ENCODE results near the gene PIGB.

Gene PIGB

DNA sequence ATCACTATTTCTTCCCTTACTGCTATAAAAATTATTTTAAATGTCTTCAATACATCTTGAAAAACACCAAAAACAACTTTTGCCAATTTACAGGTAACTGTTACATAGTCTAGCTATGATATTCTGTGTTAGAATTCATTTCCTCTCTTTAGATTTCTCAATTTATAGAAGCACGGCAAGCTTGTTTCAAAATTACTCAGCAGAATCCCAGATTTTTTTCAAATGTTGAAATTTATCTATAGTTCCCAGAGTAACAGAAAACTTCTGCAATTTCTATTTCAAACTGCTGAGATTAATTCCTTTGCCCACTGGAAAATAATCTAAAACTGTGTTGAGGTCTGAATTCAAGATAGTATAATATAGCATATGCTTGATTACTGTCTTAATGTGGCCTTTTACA is 48.0 kb downstream of the PIGB start:
- H3K56ac ChIP-seq (ENCODE audit: low read length) = no peak overlapping the region
- H3K18ac ChIP-seq (ENCODE audit: low read length) = no peak overlapping the region
- H4K5ac ChIP-seq (ENCODE audit: low read length) = no peak overlapping the region
- H3K79me1 ChIP-seq (ENCODE audit: low read length) = no peaks in the 10 kb centered on the region
- no peak for DNase-seq
- H3K4me3 ChIP-seq (ENCODE audit: low read length) = no peak overlapping the region
- no peak overlapping the region for H2BK120ac ChIP-seq (ENCODE audit: low read depth, low read length)
- no peak overlapping the region for H3K27ac ChIP-seq (ENCODE audit: low read depth, low read length)
- no peaks in the 10 kb centered on the region for H3K36me3 ChIP-seq (ENCODE audit: control insufficient read depth, insufficient read depth, low read length)
- WGBS (ENCODE audit: extremely low coverage, insufficient coverage, low lambda C conversion rate) = no CpG with 5 or more reads among the region's 1 CpG
- no peak overlapping the region for H2BK15ac ChIP-seq (replicated peaks; ENCODE audit: low read depth)
- H2BK5ac ChIP-seq (ENCODE audit: low read length) = no peak overlapping the region
- H3K9ac ChIP-seq (ENCODE audit: low read length) = no peak overlapping the region
- H3K23ac ChIP-seq (ENCODE audit: low read length) = no peak overlapping the region
- no peak overlapping the region for H3K4ac ChIP-seq (ENCODE audit: low read depth, low read length)
- no peak overlapping the region for H3K4me2 ChIP-seq (ENCODE audit: low read length)
- no peak overlapping the region for H4K8ac ChIP-seq (ENCODE audit: low read depth, low read length)
- no peaks in the 10 kb centered on the region for H3K27me3 ChIP-seq (ENCODE audit: insufficient read depth, low read length, poor library complexity)
- no peaks in the 10 kb centered on the region for H3K4me1 ChIP-seq (ENCODE audit: control insufficient read depth, low read depth, low read length)
- no peak overlapping the region for H2AK5ac ChIP-seq (ENCODE audit: low read length)
- H3K79me2 ChIP-seq (ENCODE audit: control insufficient read depth, insufficient read depth, low read length) = no peaks in the 10 kb centered on the region

DNA sequence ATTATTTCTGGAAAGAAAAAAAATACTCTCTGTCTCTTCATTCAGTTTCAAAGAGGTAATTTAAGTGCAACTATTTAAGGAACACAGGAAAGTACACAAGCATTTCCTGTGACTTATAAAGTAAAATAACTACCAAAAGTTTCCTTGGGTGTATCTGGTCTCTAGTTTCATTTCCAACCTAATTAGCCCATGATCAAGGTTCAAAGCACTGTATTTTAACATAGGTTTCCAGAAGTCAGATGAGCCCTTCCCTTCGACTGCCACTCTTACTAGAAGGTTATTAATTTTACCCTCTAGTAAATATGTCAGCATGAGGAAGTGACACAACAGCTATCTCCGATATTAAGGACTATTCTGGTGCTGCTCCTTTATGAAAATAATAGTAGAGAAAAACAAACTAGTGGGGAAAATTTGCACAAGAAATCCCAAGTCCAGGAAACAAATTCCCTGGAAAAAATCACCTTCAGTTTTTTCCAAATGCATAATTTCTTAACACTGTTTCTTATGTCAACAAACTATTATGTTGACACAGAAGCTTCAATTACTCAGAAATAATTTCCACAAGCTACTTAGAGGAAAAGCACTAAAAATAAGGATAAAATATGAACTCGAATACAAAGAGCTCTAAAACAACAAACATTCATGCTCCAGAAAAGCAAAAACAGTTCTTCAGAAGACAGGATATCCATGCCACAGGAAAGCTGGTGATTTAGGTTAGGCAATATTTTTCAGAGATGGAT is 53.8 kb downstream of the PIGB start:
- no peak overlapping the region for H2BK15ac ChIP-seq (replicated peaks; ENCODE audit: low read depth)
- H3K4me2 ChIP-seq (ENCODE audit: low read length) = no peak overlapping the region
- H3K4ac ChIP-seq (ENCODE audit: low read depth, low read length) = no peak overlapping the region
- no peak overlapping the region for H4K8ac ChIP-seq (ENCODE audit: low read depth, low read length)
- no peak overlapping the region for H4K5ac ChIP-seq (ENCODE audit: low read length)
- no peak overlapping the region for H2BK120ac ChIP-seq (ENCODE audit: low read depth, low read length)
- DNase-seq = no peak
- no peak overlapping the region for H3K9ac ChIP-seq (ENCODE audit: low read length)
- no peak overlapping the region for H2AK5ac ChIP-seq (ENCODE audit: low read length)
- H3K4me1 ChIP-seq (ENCODE audit: control insufficient read depth, low read depth, low read length) = no peaks in the 10 kb centered on the region
- no peaks in the 10 kb centered on the region for H3K36me3 ChIP-seq (ENCODE audit: control insufficient read depth, insufficient read depth, low read length)
- H3K27ac ChIP-seq (ENCODE audit: low read depth, low read length) = no peak overlapping the region
- H3K79me2 ChIP-seq (ENCODE audit: control insufficient read depth, insufficient read depth, low read length) = no peaks in the 10 kb centered on the region
- no peak overlapping the region for H2BK5ac ChIP-seq (ENCODE audit: low read length)
- no peaks in the 10 kb centered on the region for H3K79me1 ChIP-seq (ENCODE audit: low read length)
- no peak overlapping the region for H3K18ac ChIP-seq (ENCODE audit: low read length)
- no peak overlapping the region for H3K23ac ChIP-seq (ENCODE audit: low read length)
- no peak overlapping the region for H3K56ac ChIP-seq (ENCODE audit: low read length)
- H3K4me3 ChIP-seq (ENCODE audit: low read length) = no peak overlapping the region
- no CpG with 5 or more reads among the region's 3 CpGs for WGBS (ENCODE audit: extremely low coverage, insufficient coverage, low lambda C conversion rate)
- H3K27me3 ChIP-seq (ENCODE audit: insufficient read depth, low read length, poor library complexity) = no peaks in the 10 kb centered on the region

DNA sequence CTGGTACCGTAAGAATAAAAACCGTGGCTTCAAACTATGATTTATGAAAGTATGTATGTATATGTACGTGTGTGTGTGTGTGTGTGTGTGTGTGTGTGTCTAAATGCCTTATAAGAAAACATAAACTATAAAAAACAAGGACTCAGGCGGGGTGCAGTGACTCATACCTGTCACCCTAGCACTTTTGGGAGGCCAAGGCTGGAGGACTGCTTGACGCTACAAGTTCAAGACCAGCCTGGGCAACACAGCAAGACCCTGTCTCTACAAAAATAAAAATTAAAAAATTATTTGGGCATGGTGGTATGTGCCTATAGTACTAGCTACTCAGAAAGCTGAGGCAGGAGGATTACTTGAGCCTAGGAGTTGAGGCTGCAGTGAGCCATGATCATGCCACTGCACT is 60.1 kb downstream of the PIGB start:
- Histone ChIP-seq H3K79me1 (ENCODE audit: low read length) (no peaks in the 10 kb centered on the region), H2BK120ac (ENCODE audit: low read depth, low read length) (no peak overlapping the region), H3K4me1 (ENCODE audit: control insufficient read depth, low read depth, low read length) (no peaks in the 10 kb centered on the region), H3K27ac (ENCODE audit: low read depth, low read length) (no peak overlapping the region), H3K56ac (ENCODE audit: low read length) (no peak overlapping the region), H3K27me3 (ENCODE audit: insufficient read depth, low read length, poor library complexity) (no peaks in the 10 kb centered on the region), H3K4me2 (ENCODE audit: low read length) (no peak overlapping the region), H3K36me3 (ENCODE audit: control insufficient read depth, insufficient read depth, low read length) (no peaks in the 10 kb centered on the region), H4K5ac (ENCODE audit: low read length) (no peak overlapping the region), H3K4me3 (ENCODE audit: low read length) (no peak overlapping the region), H2BK5ac (ENCODE audit: low read length) (no peak overlapping the region), H4K8ac (ENCODE audit: low read depth, low read length) (no peak overlapping the region), H3K79me2 (ENCODE audit: control insufficient read depth, insufficient read depth, low read length) (no peaks in the 10 kb centered on the region), H2BK15ac (replicated peaks; ENCODE audit: low read depth) (no peak overlapping the region), H3K9ac (ENCODE audit: low read length) (no peak overlapping the region), H3K23ac (ENCODE audit: low read length) (no peak overlapping the region), H3K18ac (ENCODE audit: low read length) (no peak overlapping the region), H3K4ac (ENCODE audit: low read depth, low read length) (no peak overlapping the region), H2AK5ac (ENCODE audit: low read length) (no peak overlapping the region)
- no peak for DNase-seq
- no CpG with 5 or more reads among the region's 5 CpGs for WGBS (ENCODE audit: extremely low coverage, insufficient coverage, low lambda C conversion rate)

DNA sequence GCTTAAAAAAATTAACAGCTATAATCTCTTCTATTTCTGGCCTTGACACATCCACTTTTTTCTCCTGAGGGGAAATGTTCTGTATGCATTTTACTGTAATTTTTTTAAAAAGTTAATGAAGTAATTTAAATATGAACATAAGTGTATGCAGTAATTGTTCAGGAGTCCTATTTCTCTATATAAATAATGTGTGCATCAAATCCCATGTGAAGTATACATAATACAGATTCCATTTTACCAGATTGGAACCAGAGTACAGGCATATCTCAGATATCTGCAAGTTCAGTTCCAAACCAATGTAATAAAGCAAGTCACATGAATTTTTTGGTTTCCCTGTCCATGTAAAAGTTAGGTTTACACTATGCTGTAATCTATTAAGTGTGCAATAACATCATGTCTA is 62.6 kb downstream of the PIGB start:
- Histone ChIP-seq H2AK5ac (ENCODE audit: low read length) (no peak overlapping the region), H3K4ac (ENCODE audit: low read depth, low read length) (no peak overlapping the region), H2BK5ac (ENCODE audit: low read length) (no peak overlapping the region), H3K23ac (ENCODE audit: low read length) (no peak overlapping the region), H2BK120ac (ENCODE audit: low read depth, low read length) (no peak overlapping the region), H3K27ac (ENCODE audit: low read depth, low read length) (no peak overlapping the region), H3K4me3 (ENCODE audit: low read length) (no peak overlapping the region), H3K9ac (ENCODE audit: low read length) (no peak overlapping the region), H3K79me1 (ENCODE audit: low read length) (no peaks in the 10 kb centered on the region), H3K56ac (ENCODE audit: low read length) (no peak overlapping the region), H3K4me2 (ENCODE audit: low read length) (no peak overlapping the region), H3K79me2 (ENCODE audit: control insufficient read depth, insufficient read depth, low read length) (no peaks in the 10 kb centered on the region), H3K27me3 (ENCODE audit: insufficient read depth, low read length, poor library complexity) (no peaks in the 10 kb centered on the region), H2BK15ac (replicated peaks; ENCODE audit: low read depth) (no peak overlapping the region), H4K8ac (ENCODE audit: low read depth, low read length) (no peak overlapping the region), H3K18ac (ENCODE audit: low read length) (no peak overlapping the region), H4K5ac (ENCODE audit: low read length) (no peak overlapping the region), H3K36me3 (ENCODE audit: control insufficient read depth, insufficient read depth, low read length) (no peaks in the 10 kb centered on the region), H3K4me1 (ENCODE audit: control insufficient read depth, low read depth, low read length) (no peaks in the 10 kb centered on the region)
- DNase-seq = no peak

DNA sequence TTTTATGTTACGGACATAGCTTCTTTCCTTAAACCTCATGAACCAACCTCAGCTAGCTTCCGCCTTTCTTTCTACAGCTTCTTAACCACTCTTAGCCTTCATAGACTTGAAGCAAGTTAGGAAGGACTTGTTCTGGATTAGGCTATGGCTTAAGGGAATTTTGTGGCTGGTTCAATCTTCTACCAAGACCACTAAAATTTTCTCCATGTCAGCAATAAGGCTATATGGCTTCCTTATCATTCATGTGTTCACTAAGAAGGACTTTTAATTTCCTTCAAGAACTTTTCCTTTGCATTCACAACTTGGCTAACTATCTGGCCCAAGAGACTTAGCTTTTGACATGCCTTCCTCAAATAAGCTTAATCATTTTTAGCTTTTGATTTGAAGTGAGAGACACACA is 64.7 kb downstream of the PIGB start:
- WGBS (ENCODE audit: extremely low coverage, insufficient coverage, low lambda C conversion rate) = no CpG with 5 or more reads among the region's 2 CpGs
- no peak overlapping the region for H3K23ac ChIP-seq (ENCODE audit: low read length)

DNA sequence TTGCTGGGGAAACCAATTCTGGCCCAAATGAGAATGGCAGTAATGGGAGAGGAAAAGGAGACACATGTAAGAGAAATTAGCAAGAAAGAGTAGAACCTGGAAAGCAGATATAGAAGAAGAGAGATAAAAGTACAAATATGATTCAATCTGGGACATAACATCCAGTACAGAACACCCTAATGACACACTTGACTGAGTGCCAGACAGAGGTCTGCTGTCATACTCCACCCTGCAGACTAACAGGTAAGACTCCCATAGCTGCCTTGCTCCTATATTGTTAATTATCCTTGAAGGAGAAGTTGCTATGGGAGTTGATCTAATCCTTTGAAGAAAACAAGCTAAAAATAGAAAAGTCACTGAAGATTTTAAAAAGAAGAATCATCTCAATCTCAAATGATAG is 68.0 kb downstream of the PIGB start:
- Histone ChIP-seq H3K79me1 (ENCODE audit: low read length) (no peaks in the 10 kb centered on the region), H3K23ac (ENCODE audit: low read length) (no peak overlapping the region), H3K27ac (ENCODE audit: low read depth, low read length) (no peak overlapping the region), H2BK15ac (replicated peaks; ENCODE audit: low read depth) (no peak overlapping the region), H3K4me1 (ENCODE audit: control insufficient read depth, low read depth, low read length) (no peaks in the 10 kb centered on the region), H3K9ac (ENCODE audit: low read length) (no peak overlapping the region), H4K8ac (ENCODE audit: low read depth, low read length) (no peak overlapping the region), H2BK120ac (ENCODE audit: low read depth, low read length) (no peak overlapping the region), H2BK5ac (ENCODE audit: low read length) (no peak overlapping the region), H3K4ac (ENCODE audit: low read depth, low read length) (no peak overlapping the region), H3K27me3 (ENCODE audit: insufficient read depth, low read length, poor library complexity) (no peaks in the 10 kb centered on the region), H3K36me3 (ENCODE audit: control insufficient read depth, insufficient read depth, low read length) (no peaks in the 10 kb centered on the region), H3K4me3 (ENCODE audit: low read length) (no peak overlapping the region), H3K56ac (ENCODE audit: low read length) (no peak overlapping the region), H2AK5ac (ENCODE audit: low read length) (no peak overlapping the region), H4K5ac (ENCODE audit: low read length) (no peak overlapping the region), H3K18ac (ENCODE audit: low read length) (no peak overlapping the region), H3K79me2 (ENCODE audit: control insufficient read depth, insufficient read depth, low read length) (no peaks in the 10 kb centered on the region), H3K4me2 (ENCODE audit: low read length) (no peak overlapping the region)
- no peak for DNase-seq

More for the DNA sequence above, 64.7 kb downstream of the PIGB start:
- Histone ChIP-seq H3K9ac (ENCODE audit: low read length) (no peak overlapping the region), H3K4me2 (ENCODE audit: low read length) (no peak overlapping the region), H3K4me1 (ENCODE audit: control insufficient read depth, low read depth, low read length) (no peaks in the 10 kb centered on the region), H3K27me3 (ENCODE audit: insufficient read depth, low read length, poor library complexity) (no peaks in the 10 kb centered on the region), H3K18ac (ENCODE audit: low read length) (no peak overlapping the region), H3K4ac (ENCODE audit: low read depth, low read length) (no peak overlapping the region), H2BK15ac (replicated peaks; ENCODE audit: low read depth) (no peak overlapping the region), H2BK120ac (ENCODE audit: low read depth, low read length) (no peak overlapping the region), H3K56ac (ENCODE audit: low read length) (no peak overlapping the region), H2AK5ac (ENCODE audit: low read length) (no peak overlapping the region), H3K79me2 (ENCODE audit: control insufficient read depth, insufficient read depth, low read length) (no peaks in the 10 kb centered on the region), H3K4me3 (ENCODE audit: low read length) (no peak overlapping the region), H4K5ac (ENCODE audit: low read length) (no peak overlapping the region), H3K27ac (ENCODE audit: low read depth, low read length) (no peak overlapping the region), H3K36me3 (ENCODE audit: control insufficient read depth, insufficient read depth, low read length) (no peaks in the 10 kb centered on the region), H3K79me1 (ENCODE audit: low read length) (no peaks in the 10 kb centered on the region), H2BK5ac (ENCODE audit: low read length) (no peak overlapping the region), H4K8ac (ENCODE audit: low read depth, low read length) (no peak overlapping the region)
- no peak for DNase-seq

Data from mesendoderm (in vitro differentiated cells).